ENCODE measurements around the gene APOBEC3A.

The APOBEC3A gene

GRCh38 chr22:38947321-38948140 is 9.9 kb upstream of the APOBEC3A start:
- TF ChIP-seq CTCF (IDR thresholded peaks at IDR 0.05; ENCODE audit: low read length, missing control alignments), result no peak
- no peak overlapping the region for H3K4me3 ChIP-seq (replicated peaks; ENCODE audit: low read depth, low read length)
- DNase-seq (ENCODE audit: low read depth), result no peak

GRCh38 chr22:38948181-38948940 is 9.0 kb upstream of the APOBEC3A start:
- no peak for TF ChIP-seq CTCF (IDR thresholded peaks at IDR 0.05; ENCODE audit: low read length, missing control alignments)
- no peak for DNase-seq (ENCODE audit: low read depth)
- no peak overlapping the region for H3K4me3 ChIP-seq (replicated peaks; ENCODE audit: low read depth, low read length)

DNA sequence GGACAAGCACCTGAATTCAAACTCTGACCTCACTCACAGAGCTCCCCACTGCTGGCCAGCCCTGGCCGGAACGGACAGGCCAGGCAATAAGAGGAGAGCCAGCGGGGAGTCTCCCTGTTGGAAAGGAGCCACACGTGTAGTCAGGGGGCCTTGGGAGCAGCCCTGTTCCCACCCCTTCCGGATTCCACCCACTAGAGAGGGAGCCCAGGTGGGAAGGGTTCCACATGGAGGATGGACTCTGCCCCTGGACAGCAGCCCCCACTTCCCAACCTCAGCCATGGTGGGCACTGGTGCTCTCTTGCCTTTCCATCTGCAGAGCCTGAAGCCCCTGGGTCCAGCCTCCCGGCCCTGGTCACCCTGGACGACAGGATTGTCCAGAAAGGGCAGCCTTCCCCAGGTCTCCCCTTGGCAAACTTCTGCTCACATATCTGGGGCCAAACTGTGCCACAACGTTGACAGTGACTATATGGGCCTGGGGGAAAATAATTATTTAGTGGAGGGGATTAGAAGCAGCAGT is 7.5 kb upstream of the APOBEC3A start:
- TF ChIP-seq CTCF (IDR thresholded peaks at IDR 0.05; ENCODE audit: low read length, missing control alignments), result no peak
- no peak for DNase-seq (ENCODE audit: low read depth)
- no peak overlapping the region for H3K4me3 ChIP-seq (replicated peaks; ENCODE audit: low read depth, low read length)

GRCh38 chr22:38950527-38951295 is 6.7 kb upstream of the APOBEC3A start:
- DNase-seq (ENCODE audit: low read depth), result no peak
- no peak overlapping the region for H3K4me3 ChIP-seq (replicated peaks; ENCODE audit: low read depth, low read length)
- TF ChIP-seq CTCF (IDR thresholded peaks at IDR 0.05; ENCODE audit: low read length, missing control alignments), result no peak

DNA sequence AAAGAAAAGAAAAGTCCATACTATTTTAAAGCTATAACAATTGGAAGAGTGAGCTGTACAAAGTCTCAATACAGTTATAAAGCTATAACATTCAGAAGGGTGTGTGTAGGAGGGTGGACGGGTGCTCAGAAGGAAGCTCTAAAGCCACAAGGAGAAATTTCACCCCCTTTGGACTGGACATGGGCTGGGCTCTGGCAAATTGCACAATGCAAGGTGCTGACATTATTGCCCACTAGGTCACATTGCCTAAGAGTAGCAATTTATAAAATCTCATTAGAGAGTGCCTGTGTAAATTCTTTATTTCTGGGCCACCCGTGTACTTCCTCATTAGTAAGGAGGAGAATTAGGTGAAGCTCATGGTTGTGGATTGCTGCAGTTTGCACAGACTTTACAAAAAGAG is 5.7 kb upstream of the APOBEC3A start:
- DNase-seq (ENCODE audit: low read depth), result no peak
- H3K4me3 ChIP-seq (replicated peaks; ENCODE audit: low read depth, low read length), result no peak overlapping the region
- no peak for TF ChIP-seq CTCF (IDR thresholded peaks at IDR 0.05; ENCODE audit: low read length, missing control alignments)

- DNase-seq (ENCODE audit: low read depth), result no peak
- no peak overlapping the region for H3K4me3 ChIP-seq (replicated peaks; ENCODE audit: low read depth, low read length)
- no peak for TF ChIP-seq CTCF (IDR thresholded peaks at IDR 0.05; ENCODE audit: low read length, missing control alignments)
Observed at GRCh38 chr22:38952281-38952993, 5.0 kb upstream of the APOBEC3A start.
